Cardiac fibroblast (primary cell): ENCODE data around the gene L3MBTL3.
"Not testable (repeated sequence)": the region's sequence is repeated elsewhere in the genome, so short reads cannot be mapped to it uniquely, and the experiment has no call there.

Source experiments
- DNase-seq, 2 donors: peaks; one replicate each; pipeline versions ENCODE4 v3.0.0 to v3.0.0-alpha.2; 2010; ENCODE audit warnings: low read depth in 2 of 2
- H3K4me3 ChIP-seq, 2 donors: replicated peaks in 1 of 2; 1 replicate in 1 of 2; 2 replicates in 1 of 2; pipeline ENCODE4 v1.5.1; 2011; ENCODE audit warnings: low read depth in 2 of 2, low read length in 2 of 2, mild to moderate bottlenecking in 2 of 2, moderate library complexity in 1 of 2
- TF ChIP-seq, protein P1 (sequence below): IDR thresholded peaks from one replicate; pipeline ENCODE4 v1.5.1; 2011; ENCODE audit warnings: low read depth, mild to moderate bottlenecking, low read length, inconsistent platforms

Gene L3MBTL3

DNA sequence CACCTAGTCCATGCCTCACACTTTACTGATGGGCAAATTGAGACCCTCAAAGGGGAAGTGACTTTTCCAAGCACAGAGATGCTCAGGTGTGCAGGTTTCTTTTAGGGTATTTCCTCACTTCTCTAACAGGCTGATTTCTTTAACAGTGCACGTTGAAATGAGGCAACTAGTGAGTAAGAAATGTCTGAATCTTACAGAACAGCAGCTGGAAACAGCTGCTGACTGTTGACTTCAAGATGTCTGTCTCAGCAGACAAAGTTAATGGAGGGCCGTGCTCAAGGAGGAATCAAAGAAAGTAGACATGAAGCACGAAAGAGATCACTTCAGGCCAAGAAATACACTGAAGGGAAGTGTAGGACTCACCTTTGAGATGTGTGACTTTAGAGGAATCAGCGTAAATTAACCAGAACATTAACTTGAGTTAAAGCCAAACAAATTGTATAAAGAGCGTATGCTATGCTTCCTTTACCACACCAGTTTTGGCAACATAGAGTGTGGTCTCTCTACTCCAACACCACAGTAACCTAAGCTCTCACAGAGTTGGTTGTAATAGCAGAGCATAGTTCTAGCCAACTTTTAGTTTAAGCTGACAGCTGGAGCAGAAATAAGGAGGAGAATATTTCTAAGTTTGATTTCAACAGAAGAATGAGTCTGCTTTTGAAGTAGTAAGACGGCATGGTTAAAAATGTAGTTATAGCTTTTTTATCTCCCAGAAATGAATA lies 143.5 kb downstream of the L3MBTL3 start:
- TF ChIP-seq, protein P1, sequence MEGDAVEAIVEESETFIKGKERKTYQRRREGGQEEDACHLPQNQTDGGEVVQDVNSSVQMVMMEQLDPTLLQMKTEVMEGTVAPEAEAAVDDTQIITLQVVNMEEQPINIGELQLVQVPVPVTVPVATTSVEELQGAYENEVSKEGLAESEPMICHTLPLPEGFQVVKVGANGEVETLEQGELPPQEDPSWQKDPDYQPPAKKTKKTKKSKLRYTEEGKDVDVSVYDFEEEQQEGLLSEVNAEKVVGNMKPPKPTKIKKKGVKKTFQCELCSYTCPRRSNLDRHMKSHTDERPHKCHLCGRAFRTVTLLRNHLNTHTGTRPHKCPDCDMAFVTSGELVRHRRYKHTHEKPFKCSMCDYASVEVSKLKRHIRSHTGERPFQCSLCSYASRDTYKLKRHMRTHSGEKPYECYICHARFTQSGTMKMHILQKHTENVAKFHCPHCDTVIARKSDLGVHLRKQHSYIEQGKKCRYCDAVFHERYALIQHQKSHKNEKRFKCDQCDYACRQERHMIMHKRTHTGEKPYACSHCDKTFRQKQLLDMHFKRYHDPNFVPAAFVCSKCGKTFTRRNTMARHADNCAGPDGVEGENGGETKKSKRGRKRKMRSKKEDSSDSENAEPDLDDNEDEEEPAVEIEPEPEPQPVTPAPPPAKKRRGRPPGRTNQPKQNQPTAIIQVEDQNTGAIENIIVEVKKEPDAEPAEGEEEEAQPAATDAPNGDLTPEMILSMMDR, result no peak
- no peak overlapping the region for H3K4me3 ChIP-seq
- peak; percentile 26 to 44 for DNase-seq

DNA sequence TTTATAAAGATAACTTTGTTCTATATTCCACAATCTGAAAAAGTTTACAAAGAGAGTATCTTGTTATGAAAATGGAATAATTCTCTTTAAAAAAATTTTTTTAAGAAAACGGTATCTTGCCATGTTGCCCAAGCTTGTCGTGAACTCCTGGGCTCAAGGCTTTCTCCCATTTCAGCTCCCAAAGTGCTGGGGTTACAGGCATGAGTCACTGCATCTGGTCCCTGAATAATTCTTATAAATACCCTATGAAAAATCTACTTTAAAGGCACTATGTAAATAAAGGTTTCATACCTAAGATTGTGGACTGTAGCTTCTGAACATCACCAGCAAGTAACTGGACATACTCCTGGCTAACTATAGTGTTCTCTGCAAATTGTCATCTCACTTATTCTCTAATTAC lies 144.0 kb downstream of the L3MBTL3 start:
- TF ChIP-seq, protein P1, result no peak
- no peak overlapping the region for H3K4me3 ChIP-seq
- DNase-seq, result no peak

DNA sequence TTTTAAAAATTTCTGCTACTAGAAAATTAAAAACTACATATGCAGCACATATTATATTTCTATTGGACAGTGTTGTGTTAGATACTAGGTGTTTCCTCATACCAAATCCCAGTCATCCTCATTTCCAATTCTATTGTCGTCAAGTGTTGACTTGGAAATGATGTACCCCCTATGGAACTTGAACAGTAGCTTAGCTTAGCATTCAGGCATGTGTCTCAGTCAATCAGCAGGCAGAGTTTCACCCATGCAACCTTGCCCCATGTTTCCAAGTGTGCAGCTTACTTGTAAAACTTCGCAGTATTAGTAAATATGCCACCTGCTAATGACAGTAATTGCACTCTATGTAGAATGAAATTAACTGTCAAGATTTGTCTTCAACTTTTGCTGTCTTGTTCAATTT lies 144.9 kb downstream of the L3MBTL3 start:
- TF ChIP-seq, protein P1, result no peak
- no peak overlapping the region for H3K4me3 ChIP-seq
- no peak for DNase-seq

DNA sequence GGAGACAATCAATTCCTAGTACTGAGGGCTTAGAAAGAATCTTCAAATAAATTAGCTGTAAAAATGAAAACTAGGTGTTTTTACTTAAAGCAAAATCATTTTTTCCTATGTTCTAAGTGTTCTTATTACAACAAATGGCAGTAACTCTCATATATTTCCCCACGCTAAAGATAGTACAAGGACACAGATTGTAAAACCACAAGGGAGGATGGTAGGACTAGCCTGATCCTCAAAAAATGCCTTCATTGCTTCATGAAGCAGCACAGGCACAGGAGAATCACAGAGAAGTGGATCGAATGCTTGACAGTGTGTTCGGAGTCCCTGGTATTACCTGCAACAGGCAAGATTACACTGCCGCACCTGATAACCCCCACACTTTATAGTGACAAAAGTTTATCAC lies 145.9 kb downstream of the L3MBTL3 start:
- no peak for DNase-seq
- TF ChIP-seq, protein P1, result no peak
- H3K4me3 ChIP-seq, result no peak overlapping the region

DNA sequence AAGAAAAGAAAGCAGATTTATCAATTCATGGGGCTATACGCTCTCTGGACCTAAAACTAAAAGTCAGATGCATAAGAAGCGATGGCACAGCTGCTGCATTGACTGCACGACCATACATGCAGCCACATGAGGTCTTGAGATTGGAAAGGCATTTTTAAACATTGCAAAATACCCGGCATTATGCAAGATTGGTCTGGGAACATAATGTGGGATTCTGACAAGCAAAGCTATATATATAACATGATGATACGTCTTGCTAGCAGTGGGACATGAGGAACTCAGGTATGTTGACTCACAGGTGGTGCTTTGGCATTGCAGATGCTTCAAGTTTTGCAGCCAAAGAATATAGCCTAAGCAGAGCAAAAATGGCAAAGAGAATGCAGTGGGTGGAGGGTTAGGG lies 149.3 kb downstream of the L3MBTL3 start:
- TF ChIP-seq, protein P1, result no peak
- H3K4me3 ChIP-seq, result no peak overlapping the region
- DNase-seq, result peak; percentile 61 to 65

DNA sequence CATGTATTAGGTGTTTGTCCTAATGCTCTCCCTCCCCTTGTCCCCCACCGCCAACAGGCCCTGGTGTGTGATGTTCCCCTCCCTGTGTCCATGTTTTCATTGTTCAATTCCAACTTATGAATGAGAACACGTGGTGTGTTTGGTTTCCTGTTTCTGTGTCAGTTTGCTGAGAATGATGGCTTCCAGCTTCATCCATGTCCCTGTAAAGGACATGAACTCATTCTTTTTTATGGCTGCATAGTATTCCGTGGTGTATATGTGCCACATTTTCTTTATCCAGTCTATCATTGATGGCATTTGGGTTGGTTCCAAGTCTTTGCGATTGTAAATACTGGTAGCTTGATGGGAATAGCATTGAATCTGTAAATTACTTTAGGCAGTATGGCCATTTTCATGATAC lies 151.8 kb downstream of the L3MBTL3 start:
- H3K4me3 ChIP-seq, DNase-seq: not testable (repeated sequence)

DNA sequence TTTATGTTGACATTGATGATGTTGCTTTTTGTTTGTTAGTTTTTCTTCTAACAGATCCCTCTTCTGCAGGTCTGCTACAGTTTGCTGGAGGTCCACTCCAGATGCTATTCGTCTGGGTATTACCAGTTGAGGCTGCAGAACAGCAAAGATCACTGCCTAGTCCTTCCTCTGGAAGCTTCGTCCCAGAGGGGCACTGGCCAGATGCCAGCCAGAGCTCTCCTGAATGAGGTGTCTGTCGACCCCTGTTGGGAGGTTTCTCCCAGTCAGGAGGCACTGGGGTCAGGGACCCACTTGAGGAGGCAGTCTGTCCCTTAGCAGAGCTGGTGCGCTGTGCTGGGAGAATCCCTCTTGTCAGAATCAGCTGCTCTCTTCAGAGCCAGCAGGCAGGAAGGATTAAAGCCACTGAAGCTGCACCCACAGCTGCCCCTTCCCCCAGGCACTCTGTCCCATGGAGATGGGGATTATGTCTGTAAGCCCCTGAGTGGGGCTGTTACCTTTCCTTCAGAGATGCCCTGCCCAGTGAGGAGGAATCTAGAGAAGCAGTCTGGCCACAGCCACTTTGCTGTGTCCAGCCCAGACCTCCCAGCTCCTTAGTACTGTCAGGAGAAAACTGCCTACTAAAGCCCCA lies 155.1 kb downstream of the L3MBTL3 start:
- not testable (repeated sequence) for DNase-seq, H3K4me3 ChIP-seq

DNA sequence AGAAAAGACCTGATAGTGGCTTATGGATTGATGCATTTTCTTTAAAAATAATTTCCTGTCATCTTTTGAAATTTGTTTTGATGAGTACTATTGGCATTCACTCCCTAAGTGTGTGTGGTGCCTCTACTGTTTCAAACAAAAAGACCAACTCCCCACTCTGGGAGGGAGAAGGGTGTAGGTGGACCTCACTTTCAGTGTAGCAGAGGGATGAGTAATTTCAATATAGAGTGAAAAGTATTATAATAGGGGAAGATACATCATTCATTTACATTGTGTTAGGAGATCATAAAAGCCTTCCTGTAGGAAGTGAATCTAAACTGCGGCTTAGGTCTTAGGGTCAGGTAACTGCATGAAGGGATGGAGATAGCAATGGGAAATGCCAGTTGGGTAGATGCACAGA lies 158.0 kb downstream of the L3MBTL3 start:
- no peak for DNase-seq
- no peak overlapping the region for H3K4me3 ChIP-seq
- TF ChIP-seq, protein P1, result no peak
